Measurements from ENCODE around the gene GFRA4.

GRCh38 chr20:3628502-3629314 is 34.5 kb downstream of the GFRA4 start:
- TF ChIP-seq CTCF (IDR thresholded peaks at IDR 0.05) = no peak
- no peak for TF ChIP-seq EP300 (IDR thresholded peaks at IDR 0.05)

Measured in ovary (tissue), 3 donors.